GM19372 (cell line): ENCODE measurements around the gene KCTD1.
"Not testable (repeated sequence)": the region's sequence is repeated elsewhere in the genome, so short reads cannot be mapped to it uniquely, and the experiment has no call there.

Source experiments
- ATAC-seq: cut with Tn5 transposase; IDR thresholded peaks from one replicate; pipeline ENCODE4 v1.9.1; 2021; ENCODE audit warnings: mild to moderate bottlenecking, low read depth, moderate library complexity; ENCODE audit not compliant: unreplicated experiment

Gene KCTD1

GRCh38 chr18:26460449-26461091 lies 87.8 kb downstream of the KCTD1 start:
- peak; percentile 61 for ATAC-seq

- no peak for ATAC-seq
Measured at GRCh38 chr18:26459884-26460283, 88.5 kb downstream of the KCTD1 start.

GRCh38 chr18:26459340-26459739 lies 89.0 kb downstream of the KCTD1 start:
- no peak for ATAC-seq

GRCh38 chr18:26458526-26459232 lies 89.7 kb downstream of the KCTD1 start:
- ATAC-seq = peak; percentile 48

GRCh38 chr18:26457611-26458353 lies 90.6 kb downstream of the KCTD1 start:
- no peak for ATAC-seq

- no peak for ATAC-seq
Measured at GRCh38 chr18:26457195-26457594, 91.2 kb downstream of the KCTD1 start.

GRCh38 chr18:26456070-26456491 lies 92.3 kb downstream of the KCTD1 start:
- no peak for ATAC-seq

- no peak for ATAC-seq
Measured at GRCh38 chr18:26455639-26456038, 92.7 kb downstream of the KCTD1 start.

- no peak for ATAC-seq
Measured at GRCh38 chr18:26454616-26455015, 93.7 kb downstream of the KCTD1 start.

GRCh38 chr18:26454192-26454591 lies 94.2 kb downstream of the KCTD1 start:
- ATAC-seq = no peak

GRCh38 chr18:26453386-26453901 lies 94.9 kb downstream of the KCTD1 start:
- ATAC-seq = peak; percentile 56

GRCh38 chr18:26450989-26451682 lies 97.2 kb downstream of the KCTD1 start:
- ATAC-seq = no peak

GRCh38 chr18:26448714-26449159 lies 99.6 kb downstream of the KCTD1 start:
- ATAC-seq = no peak

GRCh38 chr18:26443853-26444252 lies 104.5 kb downstream of the KCTD1 start:
- ATAC-seq = no peak

GRCh38 chr18:26442126-26442525 lies 106.2 kb downstream of the KCTD1 start:
- ATAC-seq = no peak

- no peak for ATAC-seq
Measured at GRCh38 chr18:26440644-26441043, 107.7 kb downstream of the KCTD1 start.

- ATAC-seq = no peak
Measured at GRCh38 chr18:26439537-26439936, 108.8 kb downstream of the KCTD1 start.

- ATAC-seq = peak; percentile 95
Measured at GRCh38 chr18:26438980-26439379, 109.4 kb downstream of the KCTD1 start.

- not testable (repeated sequence) for ATAC-seq
Measured at GRCh38 chr18:26437634-26438033, 110.7 kb downstream of the KCTD1 start.

- ATAC-seq = no peak
Measured at GRCh38 chr18:26436176-26437051, 111.9 kb downstream of the KCTD1 start.
